DND-41 (cell line): ENCODE measurements around the gene MTARC2.

Experiments
- CTCF ChIP-seq: IDR thresholded peaks from 2 replicates; pipeline ENCODE4 v1.5.1; 2012; ENCODE audit warnings: borderline replicate concordance, low read length, moderate library complexity, mild to moderate bottlenecking; ENCODE audit not compliant: poor library complexity, severe bottlenecking; ENCODE audit errors: extremely low read depth
- EZH2 ChIP-seq: IDR thresholded peaks from 3 replicates; pipeline ENCODE4 v1.6.1; 2012; ENCODE audit warnings: borderline replicate concordance, low read depth, mild to moderate bottlenecking, moderate library complexity, low read length, inconsistent platforms; ENCODE audit not compliant: severe bottlenecking

GRCh38 chr1:220828179-220828490 lies 80.0 kb downstream of the MTARC2 start:
- TF ChIP-seq EZH2 (no peak), CTCF (no peak)
